ENCODE results near the gene SRSF7. TPM values are rescaled to one million over a fixed set of nuclear protein-coding genes. Genes with fewer than 3 reads are reported as not detected.
"Not testable (repeated sequence)": the region's sequence is repeated elsewhere in the genome, so short reads cannot be mapped to it uniquely, and the experiment has no call there.

SRSF7 gene
- total RNA-seq, 1 donor from 2014 or later = 67.5 TPM

DNA sequence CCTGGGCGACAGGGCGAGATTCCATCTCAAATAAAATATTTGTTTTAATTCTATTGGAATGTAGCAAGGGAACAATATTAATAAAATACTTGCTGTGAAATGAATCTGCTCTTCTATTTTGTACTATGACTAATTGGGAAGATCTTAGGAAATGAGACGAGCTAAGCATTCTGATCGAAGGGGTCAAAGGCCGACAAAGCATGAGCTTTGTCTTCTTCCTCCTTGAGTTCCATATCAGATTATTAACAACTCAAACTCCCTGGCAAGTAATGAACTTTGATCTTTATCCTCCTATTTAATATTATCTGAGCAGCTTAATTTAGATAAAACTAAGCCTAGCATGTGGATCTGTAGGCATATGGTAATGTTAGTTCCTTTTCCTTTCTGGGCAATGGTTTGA is 42.4 kb upstream of the SRSF7 start:
- Mint-ChIP-seq H3K27ac (ENCODE audit: unreplicated experiment) (no peak overlapping the region), H3K36me3 (ENCODE audit: low read depth) (peaks cover 5% of the 10 kb centered on the region), H3K9me3 (ENCODE audit: low read depth) (no peaks in the 10 kb centered on the region), H3K4me3 (ENCODE audit: unreplicated experiment) (no peak overlapping the region), H3K27me3 (ENCODE audit: low read depth) (no peaks in the 10 kb centered on the region), H3K4me1 (ENCODE audit: low read depth) (no peaks in the 10 kb centered on the region)
- DNase-seq (ENCODE audit: low spot score) = no peak
- TF ChIP-seq, protein P1, sequence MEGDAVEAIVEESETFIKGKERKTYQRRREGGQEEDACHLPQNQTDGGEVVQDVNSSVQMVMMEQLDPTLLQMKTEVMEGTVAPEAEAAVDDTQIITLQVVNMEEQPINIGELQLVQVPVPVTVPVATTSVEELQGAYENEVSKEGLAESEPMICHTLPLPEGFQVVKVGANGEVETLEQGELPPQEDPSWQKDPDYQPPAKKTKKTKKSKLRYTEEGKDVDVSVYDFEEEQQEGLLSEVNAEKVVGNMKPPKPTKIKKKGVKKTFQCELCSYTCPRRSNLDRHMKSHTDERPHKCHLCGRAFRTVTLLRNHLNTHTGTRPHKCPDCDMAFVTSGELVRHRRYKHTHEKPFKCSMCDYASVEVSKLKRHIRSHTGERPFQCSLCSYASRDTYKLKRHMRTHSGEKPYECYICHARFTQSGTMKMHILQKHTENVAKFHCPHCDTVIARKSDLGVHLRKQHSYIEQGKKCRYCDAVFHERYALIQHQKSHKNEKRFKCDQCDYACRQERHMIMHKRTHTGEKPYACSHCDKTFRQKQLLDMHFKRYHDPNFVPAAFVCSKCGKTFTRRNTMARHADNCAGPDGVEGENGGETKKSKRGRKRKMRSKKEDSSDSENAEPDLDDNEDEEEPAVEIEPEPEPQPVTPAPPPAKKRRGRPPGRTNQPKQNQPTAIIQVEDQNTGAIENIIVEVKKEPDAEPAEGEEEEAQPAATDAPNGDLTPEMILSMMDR (IDR thresholded peaks at IDR 0.05) = no peak

DNA sequence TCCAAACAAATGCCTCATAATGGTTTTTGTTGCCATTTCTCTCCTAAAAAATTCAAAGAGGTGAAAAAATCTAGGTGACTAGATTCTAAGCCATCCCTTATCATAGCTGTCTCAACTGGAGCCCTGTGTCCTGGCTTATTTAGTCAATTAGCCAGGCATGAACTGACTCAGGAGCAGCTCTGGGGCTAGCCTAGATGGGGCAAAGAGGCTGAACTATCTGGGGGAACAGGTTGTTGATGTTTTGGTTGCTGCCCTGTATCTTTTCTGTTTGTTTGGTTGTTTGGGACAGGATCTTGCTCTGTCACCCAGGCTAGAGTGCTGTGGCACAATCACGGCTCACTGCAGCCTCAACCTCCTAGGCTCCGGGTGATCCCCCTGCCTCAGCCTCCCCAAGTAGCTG is 41.6 kb upstream of the SRSF7 start:
- H3K4me1 Mint-ChIP-seq (ENCODE audit: low read depth) = no peaks in the 10 kb centered on the region

DNA sequence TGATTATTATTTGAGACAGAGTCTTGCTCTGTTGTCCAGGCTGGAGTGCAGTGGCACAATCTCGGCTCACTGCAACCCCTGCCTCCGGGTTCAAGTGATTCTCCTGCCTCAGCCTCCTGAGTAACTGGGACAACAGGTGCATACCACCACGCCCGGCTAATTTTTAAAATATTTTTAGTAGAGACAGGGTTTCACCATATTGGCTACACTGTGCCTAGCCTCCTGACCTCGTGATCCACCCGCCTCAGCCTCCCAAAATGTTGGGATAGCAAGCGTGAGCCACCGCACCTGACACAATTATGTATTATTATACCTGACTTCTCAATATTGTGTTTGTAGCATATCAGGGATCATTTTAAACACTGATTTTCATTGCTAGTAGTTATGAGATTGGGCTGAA is 41.2 kb upstream of the SRSF7 start:
- H3K36me3 Mint-ChIP-seq (ENCODE audit: low read depth); H3K4me3 Mint-ChIP-seq (ENCODE audit: unreplicated experiment); DNase-seq (ENCODE audit: low spot score); H3K9me3 Mint-ChIP-seq (ENCODE audit: low read depth); H3K4me1 Mint-ChIP-seq (ENCODE audit: low read depth); H3K27me3 Mint-ChIP-seq (ENCODE audit: low read depth); H3K27ac Mint-ChIP-seq (ENCODE audit: unreplicated experiment): not testable (repeated sequence)

More for the DNA sequence above, 41.6 kb upstream of the SRSF7 start:
- no peaks in the 10 kb centered on the region for H3K9me3 Mint-ChIP-seq (ENCODE audit: low read depth)
- H3K27me3 Mint-ChIP-seq (ENCODE audit: low read depth) = no peaks in the 10 kb centered on the region
- TF ChIP-seq, protein P1 (IDR thresholded peaks at IDR 0.05) = no peak
- no peak for DNase-seq (ENCODE audit: low spot score)
- peaks cover 4% of the 10 kb centered on the region for H3K36me3 Mint-ChIP-seq (ENCODE audit: low read depth)
- no peak overlapping the region for H3K27ac Mint-ChIP-seq (ENCODE audit: unreplicated experiment)
- no peak overlapping the region for H3K4me3 Mint-ChIP-seq (ENCODE audit: unreplicated experiment)

DNA sequence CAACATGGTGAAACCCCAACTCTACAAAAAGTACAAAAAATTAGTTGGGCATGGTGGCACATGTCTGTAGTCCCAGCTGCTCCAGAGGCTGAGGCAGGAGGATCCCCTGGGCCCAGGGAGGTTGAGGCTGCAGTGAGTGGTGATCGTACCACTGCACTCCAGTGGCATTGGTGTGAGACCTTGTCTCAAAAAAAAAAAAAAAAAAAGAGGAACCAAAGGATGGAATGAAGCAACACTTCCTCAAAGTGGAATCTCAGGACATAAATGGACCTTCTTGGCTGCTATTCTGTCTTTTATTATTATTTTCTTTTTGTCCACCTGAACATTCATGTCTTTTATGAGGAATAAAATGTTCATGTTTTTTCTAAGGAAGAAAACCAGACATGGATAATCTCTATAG is 40.6 kb upstream of the SRSF7 start:
- H3K9me3 Mint-ChIP-seq (ENCODE audit: low read depth) = no peaks in the 10 kb centered on the region
- H3K27me3 Mint-ChIP-seq (ENCODE audit: low read depth) = no peaks in the 10 kb centered on the region
- no peaks in the 10 kb centered on the region for H3K36me3 Mint-ChIP-seq (ENCODE audit: low read depth)
- no peak for DNase-seq (ENCODE audit: low spot score)
- H3K4me1 Mint-ChIP-seq (ENCODE audit: low read depth) = no peaks in the 10 kb centered on the region
- no peak overlapping the region for H3K27ac Mint-ChIP-seq (ENCODE audit: unreplicated experiment)
- no peak overlapping the region for H3K4me3 Mint-ChIP-seq (ENCODE audit: unreplicated experiment)
- TF ChIP-seq, protein P1 (IDR thresholded peaks at IDR 0.05) = no peak

DNA sequence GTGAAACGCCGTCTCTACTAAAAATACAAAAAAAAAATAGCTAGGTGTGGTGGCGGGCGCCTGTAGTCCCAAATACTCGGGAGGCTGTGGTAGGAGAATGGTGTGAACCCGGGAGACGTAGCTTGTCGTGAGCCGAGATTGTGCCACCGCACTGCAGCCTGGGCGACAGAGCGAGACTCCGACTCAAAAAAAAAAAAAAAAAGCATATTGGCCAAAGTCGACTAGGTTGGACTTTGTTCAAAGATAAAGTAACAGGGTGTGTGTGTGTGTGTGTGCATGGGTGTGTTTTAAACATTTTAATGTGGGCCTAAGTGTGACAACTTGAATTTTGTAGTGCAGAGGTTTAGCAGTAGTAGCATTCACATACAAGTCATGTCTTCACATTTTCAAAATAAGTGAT is 38.5 kb upstream of the SRSF7 start:
- TF ChIP-seq, protein P1 (IDR thresholded peaks at IDR 0.05) = no peak
- H3K27ac Mint-ChIP-seq (ENCODE audit: unreplicated experiment) = no peak overlapping the region
- H3K4me3 Mint-ChIP-seq (ENCODE audit: unreplicated experiment) = no peak overlapping the region
- H3K4me1 Mint-ChIP-seq (ENCODE audit: low read depth) = peaks cover 3% of the 10 kb centered on the region
- DNase-seq (ENCODE audit: low spot score) = no peak
- no peaks in the 10 kb centered on the region for H3K27me3 Mint-ChIP-seq (ENCODE audit: low read depth)
- H3K36me3 Mint-ChIP-seq (ENCODE audit: low read depth) = no peaks in the 10 kb centered on the region
- no peaks in the 10 kb centered on the region for H3K9me3 Mint-ChIP-seq (ENCODE audit: low read depth)

DNA sequence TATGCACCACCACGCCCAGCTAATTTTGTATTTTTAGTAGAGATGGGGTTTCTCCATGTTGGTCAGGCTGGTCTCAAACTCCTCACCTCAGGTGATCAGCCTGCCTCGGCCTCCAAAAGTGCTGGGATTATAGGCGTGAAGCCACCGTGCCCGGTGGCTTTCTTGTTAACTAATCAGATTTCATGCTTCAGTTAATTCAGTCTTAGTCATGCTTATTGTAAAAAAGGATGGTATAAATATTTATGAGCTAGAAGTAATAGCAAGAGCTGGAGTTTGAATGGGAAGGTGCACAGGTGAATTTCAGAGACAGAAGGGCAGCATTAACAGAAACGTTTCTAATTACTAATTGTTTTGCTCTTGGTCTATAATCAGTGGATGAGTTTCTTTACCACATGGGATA is 37.1 kb upstream of the SRSF7 start:
- DNase-seq (ENCODE audit: low spot score) = no peak

More for the DNA sequence above, 37.1 kb upstream of the SRSF7 start:
- Mint-ChIP-seq H3K9me3 (ENCODE audit: low read depth) (no peaks in the 10 kb centered on the region), H3K27me3 (ENCODE audit: low read depth) (no peaks in the 10 kb centered on the region), H3K36me3 (ENCODE audit: low read depth) (no peaks in the 10 kb centered on the region), H3K27ac (ENCODE audit: unreplicated experiment) (no peak overlapping the region), H3K4me3 (ENCODE audit: unreplicated experiment) (no peak overlapping the region), H3K4me1 (ENCODE audit: low read depth) (peaks cover 5% of the 10 kb centered on the region)
- TF ChIP-seq, protein P1 (IDR thresholded peaks at IDR 0.05) = no peak

Measured in chondrocyte (in vitro differentiated cells).